Endodermal cell (in vitro differentiated cells): ENCODE results near the gene HOXB4. TPM values are rescaled to one million over a fixed set of nuclear protein-coding genes. Genes with fewer than 3 reads are reported as not detected.

Source experiments
- DNase-seq: peaks from one replicate; pipeline ENCODE4 v3.0.0-alpha.2; 2017
- H3K27ac ChIP-seq: 2 replicates; pipeline ENCODE4 v1.5.1; 2013; ENCODE audit warnings: mild to moderate bottlenecking, low read depth, low read length, moderate library complexity
- H3K27me3 ChIP-seq: 2 replicates; pipeline ENCODE4 v1.6.1; 2013; ENCODE audit warnings: mild to moderate bottlenecking, low read length, moderate library complexity; ENCODE audit not compliant: insufficient read depth, control insufficient read depth, poor library complexity, severe bottlenecking
- H3K36me3 ChIP-seq: 2 replicates; pipeline ENCODE4 v1.7.0; 2013; ENCODE audit warnings: mild to moderate bottlenecking, low read length, moderate library complexity; ENCODE audit not compliant: control insufficient read depth, insufficient read depth
- H3K4me1 ChIP-seq: one replicate; pipeline ENCODE4 v1.7.0; 2013; ENCODE audit warnings: low read length; ENCODE audit not compliant: control insufficient read depth, insufficient read depth
- H3K4me3 ChIP-seq: 2 replicates; pipeline ENCODE4 v1.5.1; 2013; ENCODE audit warnings: mild to moderate bottlenecking, low read length, moderate library complexity
- H3K9ac ChIP-seq: 2 replicates; pipeline ENCODE4 v1.6.1; 2013; ENCODE audit warnings: mild to moderate bottlenecking, low read length, moderate library complexity; ENCODE audit not compliant: poor library complexity, severe bottlenecking; ENCODE audit errors: extremely low read depth
- H3K9me3 ChIP-seq: 2 replicates; pipeline ENCODE4 v1.6.1; 2013; ENCODE audit warnings: mild to moderate bottlenecking, low read length, moderate library complexity; ENCODE audit not compliant: control insufficient read depth
- H3K27ac Mint-ChIP-seq: 2 replicates; pipeline ENCODE4 v1.8.0; 2020; ENCODE audit warnings: mixed read lengths
- H3K27me3 Mint-ChIP-seq: 2 replicates; pipeline ENCODE4 v1.8.0; 2021; ENCODE audit warnings: mild to moderate bottlenecking, mixed read lengths; ENCODE audit not compliant: insufficient read depth
- H3K36me3 Mint-ChIP-seq: 2 replicates; pipeline ENCODE4 v1.8.0; 2020; ENCODE audit warnings: low read depth, mixed read lengths
- H3K4me1 Mint-ChIP-seq: 2 replicates; pipeline ENCODE4 v1.8.0; 2020; ENCODE audit warnings: mixed read lengths
- H3K4me3 Mint-ChIP-seq: 2 replicates; pipeline ENCODE4 v1.8.0; 2020; ENCODE audit warnings: mild to moderate bottlenecking, moderate library complexity, mixed read lengths
- H3K9me3 Mint-ChIP-seq: 2 replicates; pipeline ENCODE4 v1.8.0; 2020; ENCODE audit warnings: mild to moderate bottlenecking, mixed read lengths
- CTCF ChIP-seq: fragments of 200-600 bp; sonication (generic); conservative IDR thresholded peaks from 2 replicates; pipeline ENCODE4 v1.5.0; 2021; ENCODE audit warnings: antibody characterized with exemption, mild to moderate bottlenecking
- WGBS, 2 experiments: methylation state at CpG; one replicate each; pipeline versions ENCODE4 v1.1.5 to v1.1.7; 2013; ENCODE audit warnings: missing lambda C conversion rate in 2 of 2, mixed read lengths in 1 of 2; ENCODE audit not compliant: insufficient coverage in 1 of 2, insufficient read length in 1 of 2; 5-methylcytosine and 5-hydroxymethylcytosine counted together
- total RNA-seq, 2 donors: library from RNA; stranded (reverse); fragmentation: NEBNext Ultra II Directional in 1 of 2; extraction: Animal tissue kit (Norgen Biotek cat#: 25700) in 1 of 2; gene quantifications; 2 replicates in 1 of 2; 3 replicates in 1 of 2; pipeline ENCODE4 v1.2.1, GENCODE V29; 2021

The HOXB4 gene
- total RNA-seq, 2 donors from 2014 or later: not detected

- Mint-ChIP-seq H3K36me3 (no peaks in the 10 kb centered on the region), H3K4me1 (peaks cover 7% of the 10 kb centered on the region), H3K4me3 (no peak overlapping the region), H3K27ac (no peak overlapping the region), H3K27me3 (peaks cover 99% of the 10 kb centered on the region), H3K9me3 (peaks cover 2% of the 10 kb centered on the region)
- Histone ChIP-seq H3K9me3 (peaks cover 4% of the 10 kb centered on the region), H3K4me3 (no peak overlapping the region), H3K27me3 (peaks cover 100% of the 10 kb centered on the region), H3K27ac (no peak overlapping the region), H3K4me1 (no peaks in the 10 kb centered on the region), H3K36me3 (no peaks in the 10 kb centered on the region), H3K9ac (no peak overlapping the region)
- WGBS, 2 experiments: 2 to 4% methylated on average over 12 to 15 of the region's 15 CpGs
- no peak for DNase-seq
- no peak for TF ChIP-seq CTCF
Observed at GRCh38 chr17:48612456-48612853, 34.3 kb upstream of the HOXB4 start.

GRCh38 chr17:48611681-48612455 lies 33.7 kb upstream of the HOXB4 start:
- Mint-ChIP-seq H3K4me3 (peak overlapping the region; percentile 25), H3K4me1 (peaks cover 7% of the 10 kb centered on the region), H3K27me3 (peaks cover 99% of the 10 kb centered on the region), H3K9me3 (peaks cover 2% of the 10 kb centered on the region), H3K36me3 (no peaks in the 10 kb centered on the region), H3K27ac (no peak overlapping the region)
- 0 to 4% methylated on average over 5 to 36 of the region's 36 CpGs for WGBS, 2 experiments
- TF ChIP-seq CTCF: no peak
- Histone ChIP-seq H3K4me1 (no peaks in the 10 kb centered on the region), H3K9ac (no peak overlapping the region), H3K36me3 (no peaks in the 10 kb centered on the region), H3K4me3 (no peak overlapping the region), H3K9me3 (peaks cover 4% of the 10 kb centered on the region), H3K27me3 (peaks cover 100% of the 10 kb centered on the region), H3K27ac (peak overlapping the region; percentile 16)
- peak; percentile 86 for DNase-seq

GRCh38 chr17:48611213-48611612 lies 33.1 kb upstream of the HOXB4 start:
- H3K4me3 Mint-ChIP-seq: peak overlapping the region; percentile 43
- 8 to 10% methylated on average over 2 to 22 of the region's 22 CpGs for WGBS, 2 experiments

More at GRCh38 chr17:48611213-48611612, 33.1 kb upstream of the HOXB4 start:
- Histone ChIP-seq H3K27me3 (peaks cover 100% of the 10 kb centered on the region), H3K9me3 (peaks cover 4% of the 10 kb centered on the region), H3K9ac (no peak overlapping the region), H3K27ac (no peak overlapping the region), H3K36me3 (no peaks in the 10 kb centered on the region), H3K4me3 (no peak overlapping the region), H3K4me1 (no peaks in the 10 kb centered on the region)
- H3K27ac Mint-ChIP-seq: no peak overlapping the region
- peaks cover 7% of the 10 kb centered on the region for H3K4me1 Mint-ChIP-seq
- peaks cover 99% of the 10 kb centered on the region for H3K27me3 Mint-ChIP-seq
- H3K36me3 Mint-ChIP-seq: no peaks in the 10 kb centered on the region
- no peak for DNase-seq
- TF ChIP-seq CTCF: no peak
- H3K9me3 Mint-ChIP-seq: peaks cover 2% of the 10 kb centered on the region
